GM20000 (cell line): ENCODE results near the gene TRAIP.

Source experiments
- DNase-seq: peaks from one replicate; pipeline ENCODE4 v3.0.0; 2012; ENCODE audit warnings: low spot score
- CTCF ChIP-seq: IDR thresholded peaks from 2 replicates; pipeline ENCODE4 v1.5.1; 2012; ENCODE audit warnings: mild to moderate bottlenecking, control low read depth; ENCODE audit errors: extremely low read depth, missing control alignments

TRAIP gene

DNA sequence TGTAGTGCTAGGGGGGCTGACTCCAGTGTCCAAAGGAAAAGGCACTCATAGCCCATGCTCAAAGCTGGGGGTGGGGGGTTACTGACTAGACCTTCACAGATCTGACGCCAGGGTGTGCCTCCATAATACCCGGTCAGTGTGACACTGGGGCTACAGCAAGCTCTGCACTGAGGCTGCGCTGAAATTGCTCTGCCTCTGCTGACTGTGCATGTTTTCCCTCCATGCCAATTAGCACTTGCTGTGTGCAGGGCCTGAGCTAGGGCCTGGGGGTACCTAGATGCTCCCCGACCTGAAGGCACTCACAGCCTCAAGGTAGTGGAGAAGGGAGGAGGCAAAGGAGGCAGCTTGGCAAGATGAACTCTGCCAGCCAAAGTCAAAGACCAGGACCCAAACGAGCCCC, 8.1 kb upstream of the TRAIP start:
- TF ChIP-seq CTCF = no peak
- no peak for DNase-seq

DNA sequence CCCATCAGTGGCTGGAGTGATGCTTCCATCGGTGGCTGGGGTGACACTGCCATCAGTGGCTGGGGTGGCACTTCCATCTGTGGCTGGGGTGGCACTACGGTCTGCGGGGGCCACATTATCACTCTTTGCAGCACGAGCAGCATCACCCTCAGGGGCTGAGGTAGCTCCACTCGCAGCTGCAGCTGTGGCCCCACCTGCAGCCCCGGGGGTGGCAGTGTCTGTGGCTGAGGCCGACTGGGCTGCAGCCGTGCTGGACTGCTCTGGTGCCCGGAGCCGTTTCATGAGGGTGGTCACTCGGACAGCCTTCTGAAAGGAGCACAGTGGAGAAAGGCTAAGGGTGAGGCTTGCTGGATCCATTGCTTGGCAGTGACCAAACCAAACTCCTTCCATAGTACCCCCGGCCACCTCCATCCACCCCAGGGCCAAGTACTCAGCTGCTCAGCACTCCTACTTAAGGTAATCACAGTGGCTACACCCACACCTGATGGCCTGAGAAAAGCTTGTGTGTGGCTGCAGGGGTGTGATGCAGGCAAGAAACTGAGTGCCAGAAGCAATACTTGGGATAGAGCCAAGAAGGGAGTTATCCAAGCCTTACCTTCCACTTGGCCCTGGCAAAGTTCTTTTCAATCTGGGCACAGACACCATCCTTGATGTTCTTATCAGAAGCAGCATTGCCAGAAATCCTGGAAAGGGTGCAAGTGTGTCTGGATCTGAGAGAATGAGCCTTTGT, 3.4 kb upstream of the TRAIP start:
- no peak for DNase-seq

DNA sequence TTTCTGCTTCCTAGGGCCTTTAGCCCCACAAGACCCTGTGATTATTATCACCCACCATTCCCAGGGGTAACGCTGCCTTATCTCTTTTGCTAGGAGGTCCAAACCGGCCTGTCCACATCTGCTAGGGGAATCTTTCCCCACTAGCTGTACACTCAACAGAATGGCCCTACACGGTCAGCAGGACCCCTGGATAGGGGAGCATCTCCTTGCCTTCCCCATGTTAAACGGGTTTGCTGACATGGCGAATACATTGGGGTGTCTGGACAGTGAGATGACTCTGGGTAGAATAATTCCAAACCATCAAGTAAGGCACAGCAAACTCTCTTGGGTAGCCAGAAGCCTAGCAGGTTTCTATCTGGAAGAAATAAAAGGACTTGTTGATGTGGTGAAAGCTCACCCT, 702 bp downstream of the TRAIP start:
- TF ChIP-seq CTCF = no peak
- DNase-seq = no peak

More for the DNA sequence above, 3.4 kb upstream of the TRAIP start:
- TF ChIP-seq CTCF = no peak

GRCh38 chr3:49845694-49846093, 10.7 kb downstream of the TRAIP start:
- TF ChIP-seq CTCF = no peak
- no peak for DNase-seq

GRCh38 chr3:49844464-49845183, 11.7 kb downstream of the TRAIP start:
- TF ChIP-seq CTCF = no peak
- no peak for DNase-seq

GRCh38 chr3:49842843-49843517, 13.4 kb downstream of the TRAIP start:
- DNase-seq = no peak
- TF ChIP-seq CTCF = no peak

DNA sequence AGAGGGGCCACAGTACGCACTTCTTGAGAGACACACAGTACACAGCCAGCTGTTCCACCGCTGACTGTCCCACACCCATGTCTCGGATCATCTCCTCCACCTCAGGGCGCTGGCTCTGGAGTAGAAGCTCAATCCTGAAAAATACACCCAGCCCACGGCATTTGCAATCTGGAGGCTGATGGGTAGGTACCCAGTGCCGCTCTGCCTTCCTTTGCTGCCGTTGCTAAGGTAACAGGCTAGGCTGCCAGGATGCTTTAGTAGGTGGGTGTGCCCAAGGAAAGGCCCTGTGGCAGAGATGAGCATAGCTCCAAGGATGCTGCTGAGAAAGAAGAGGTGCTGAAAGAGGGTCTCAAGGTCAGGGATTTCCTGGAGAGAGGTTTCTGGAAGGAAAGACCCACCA, 14.6 kb downstream of the TRAIP start:
- DNase-seq = no peak

More for the DNA sequence above, 14.6 kb downstream of the TRAIP start:
- TF ChIP-seq CTCF = no peak
